Jurkat, Clone E6-1 (cell line): ENCODE data around the gene RHOT2.
"Not testable (repeated sequence)": the region's sequence is repeated elsewhere in the genome, so short reads cannot be mapped to it uniquely, and the experiment has no call there.

ENCODE experiments used
- DNase-seq: peaks from one replicate; pipeline ENCODE4 v3.0.0-alpha.2; 2011; ENCODE audit warnings: low read depth, low spot score
- H3K4me3 ChIP-seq: 2 replicates; pipeline ENCODE4 v1.5.1; 2011; ENCODE audit warnings: mild to moderate bottlenecking, low read length, control low read depth, moderate library complexity

RHOT2 gene

DNA sequence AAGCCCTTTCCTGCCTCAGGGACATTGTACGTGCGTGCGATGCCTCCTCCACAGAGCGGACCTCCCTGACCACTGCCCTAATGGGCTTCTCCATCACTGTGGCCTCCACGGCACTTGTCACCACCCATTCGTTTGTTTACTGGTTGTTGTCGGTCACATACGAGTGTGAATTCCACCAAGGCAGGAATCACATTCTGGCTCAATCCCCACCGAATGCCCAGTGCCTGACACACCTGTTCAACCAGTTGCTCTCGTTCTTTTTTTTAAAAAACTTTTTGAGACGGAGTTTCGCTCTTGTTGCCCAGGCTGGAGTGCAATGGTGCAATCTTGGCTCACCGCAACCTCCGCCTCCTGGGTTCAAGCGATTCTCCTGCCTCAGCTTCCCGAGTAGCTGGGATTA, 23.3 kb downstream of the RHOT2 start:
- not testable (repeated sequence) for DNase-seq, H3K4me3 ChIP-seq

DNA sequence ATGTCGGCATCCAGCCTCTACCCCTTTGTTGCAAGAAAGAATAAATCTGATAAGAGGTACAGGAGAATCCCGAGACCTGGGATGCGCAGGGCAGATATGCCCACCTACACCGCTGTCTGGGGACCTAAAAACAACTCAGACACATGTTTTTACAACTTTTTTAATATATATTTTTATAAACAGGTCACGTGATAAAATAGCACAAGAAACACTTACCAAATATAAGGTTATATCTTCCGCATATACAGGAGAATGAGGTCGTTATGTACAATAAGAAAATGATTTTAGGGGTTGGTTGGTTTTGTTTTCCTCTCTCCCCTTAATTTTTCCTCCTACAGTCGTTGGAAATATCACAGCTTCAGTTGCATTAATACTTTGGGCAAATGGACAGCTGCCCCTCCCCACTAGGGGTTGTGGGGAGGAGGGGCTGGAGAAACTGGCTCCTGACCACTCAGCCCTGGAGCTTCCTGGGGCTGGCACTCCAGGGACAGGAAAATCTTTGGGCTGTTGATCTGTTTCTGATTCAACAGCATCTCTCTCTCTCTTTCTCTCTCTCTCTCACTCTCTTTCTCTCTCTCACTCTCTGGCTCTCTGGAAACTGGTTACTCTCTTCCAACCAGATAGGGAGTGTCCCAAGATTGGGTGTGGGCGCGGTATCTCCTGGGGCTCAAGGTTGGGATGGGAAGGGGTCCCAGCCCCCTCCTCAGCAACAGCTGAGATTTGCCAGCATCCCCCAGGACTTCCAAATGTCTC, 24.6 kb downstream of the RHOT2 start:
- no peak for DNase-seq
- H3K4me3 ChIP-seq = no peak overlapping the region

DNA sequence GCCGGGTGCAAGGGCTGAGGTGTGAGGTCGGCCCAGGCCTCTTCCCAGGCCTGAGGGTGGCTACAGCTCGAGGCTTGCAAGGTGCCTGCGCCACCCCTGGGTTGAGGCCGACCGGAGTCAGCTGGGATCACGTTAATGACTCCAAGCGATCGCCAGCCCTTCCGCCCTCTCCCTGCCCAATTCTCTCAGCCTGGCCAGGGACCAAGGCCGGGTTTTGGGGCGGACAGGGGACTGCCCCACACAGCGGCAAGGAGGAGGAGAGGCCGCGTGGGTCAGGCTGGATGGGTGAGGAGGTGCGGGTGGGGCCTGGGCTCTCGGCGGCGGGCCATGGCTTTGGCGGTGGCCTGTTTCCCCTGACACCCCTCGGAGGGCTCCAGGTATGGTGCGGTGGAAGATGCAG, 25.4 kb downstream of the RHOT2 start:
- H3K4me3 ChIP-seq = no peak overlapping the region
- no peak for DNase-seq

DNA sequence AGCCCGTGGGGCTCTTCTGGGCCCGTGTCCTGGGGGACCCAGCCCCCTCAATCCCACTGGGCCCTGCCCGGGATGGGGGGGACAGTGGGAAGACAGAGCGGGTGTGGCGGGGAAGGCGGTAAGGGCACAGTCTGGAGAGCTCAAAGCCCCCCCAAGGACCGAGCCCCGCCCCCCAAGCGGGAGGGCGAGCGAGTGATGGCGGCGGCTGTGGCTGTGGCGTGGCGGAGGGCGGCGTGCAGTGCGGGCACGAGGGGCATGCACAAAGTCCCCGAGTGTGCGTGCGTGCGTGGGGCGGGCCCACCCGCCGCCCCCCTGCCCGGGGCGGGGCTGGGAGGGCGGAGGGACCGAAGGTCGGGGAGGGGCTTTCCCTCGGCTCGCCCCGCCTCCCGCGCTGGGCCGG, 25.8 kb downstream of the RHOT2 start:
- H3K4me3 ChIP-seq = no peak overlapping the region
- no peak for DNase-seq

DNA sequence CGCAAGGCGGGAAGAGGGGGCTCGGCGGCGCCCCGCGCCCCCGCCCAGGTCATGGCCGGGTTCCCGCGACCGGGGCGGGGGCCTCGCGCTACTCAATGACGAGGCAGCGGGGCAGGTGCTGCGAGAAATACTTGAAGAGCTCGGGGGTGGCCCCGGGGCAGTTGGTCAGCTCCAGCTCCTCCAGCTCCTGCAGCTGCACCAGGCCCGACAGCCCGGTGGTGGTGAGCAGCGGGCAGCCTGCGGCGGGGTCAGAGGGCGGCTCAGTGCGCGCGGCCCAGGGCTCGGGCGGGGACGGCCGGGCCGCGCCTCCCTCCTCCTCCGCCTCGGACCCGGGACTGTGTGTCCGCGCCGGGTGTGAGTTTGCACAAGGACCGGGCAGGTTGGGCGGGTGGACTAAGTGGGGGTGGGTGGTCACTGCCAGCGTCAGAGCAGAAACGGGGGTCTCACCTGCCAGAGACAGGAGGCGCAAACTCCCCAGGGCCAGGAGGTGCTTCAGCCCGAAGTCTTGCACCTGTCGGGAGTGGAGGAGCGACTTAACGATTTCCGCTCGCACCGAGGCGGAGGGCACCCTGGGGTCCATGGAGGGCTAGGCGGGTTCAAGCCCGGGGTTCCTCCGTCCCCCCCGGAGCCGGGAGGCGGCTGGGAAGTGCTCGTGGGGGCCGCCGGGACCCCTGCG, 26.4 kb downstream of the RHOT2 start:
- DNase-seq = no peak
- H3K4me3 ChIP-seq = peak overlapping the region; percentile 63

DNA sequence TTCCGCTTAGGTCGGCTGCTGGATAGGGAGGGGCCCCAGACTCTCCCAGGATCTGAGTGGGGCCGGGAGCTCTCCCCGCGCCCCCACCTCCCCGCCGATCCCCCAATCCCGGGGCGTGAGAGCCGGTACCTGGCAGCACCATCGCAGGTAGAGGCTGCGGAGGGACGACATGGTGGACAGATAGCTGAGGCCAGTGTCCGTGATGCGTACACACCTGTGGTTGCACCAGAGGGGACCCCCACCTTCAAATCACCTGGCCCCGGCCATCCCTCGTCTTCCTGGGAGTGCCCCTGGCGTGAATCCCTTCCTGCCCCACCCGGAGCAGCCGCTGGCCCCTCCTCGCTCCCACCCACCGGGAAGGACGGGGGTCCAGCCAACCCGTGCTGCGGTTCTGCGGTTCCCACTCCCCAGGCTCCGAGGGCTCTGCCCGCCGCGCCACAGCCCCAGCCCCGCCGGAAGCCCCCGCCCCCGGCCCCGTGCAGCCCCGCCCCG, 27.0 kb downstream of the RHOT2 start:
- DNase-seq = no peak
- peak overlapping the region; percentile 63 for H3K4me3 ChIP-seq

DNA sequence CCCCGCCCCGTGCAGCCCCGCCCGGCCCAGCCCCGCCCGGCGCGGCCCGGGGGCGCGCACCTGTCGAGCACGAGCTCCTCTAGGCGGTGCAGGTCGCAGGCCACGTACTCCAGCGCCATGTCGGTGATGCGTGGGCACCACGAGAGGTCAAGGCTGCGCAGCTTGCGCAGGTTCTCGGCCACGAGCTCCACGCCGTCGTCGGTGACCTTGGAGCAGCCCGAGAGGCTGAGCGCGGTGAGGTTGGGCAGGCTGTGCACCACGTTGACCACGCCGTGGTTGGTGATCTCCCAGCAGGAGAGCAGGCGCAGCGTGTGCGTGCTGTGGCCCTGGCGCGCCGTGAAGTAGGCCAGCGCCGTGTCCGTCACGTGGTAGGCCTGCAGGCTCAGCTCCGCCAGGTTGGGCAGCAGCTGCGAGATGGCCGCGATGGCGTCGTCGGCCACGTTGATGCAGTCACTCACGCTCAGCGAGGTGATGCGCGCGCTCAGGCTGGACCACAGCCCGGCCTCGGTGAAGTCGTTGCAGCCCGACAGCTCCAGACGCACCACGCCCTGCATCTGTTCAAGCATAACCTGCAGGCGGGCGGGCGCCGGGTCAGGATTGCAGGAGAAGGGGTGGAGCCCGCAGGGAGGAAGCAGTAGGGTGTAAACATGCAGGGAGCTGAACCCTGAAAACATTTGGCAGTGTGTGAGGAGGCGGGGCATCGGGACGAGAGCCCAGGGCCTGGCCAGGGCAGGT, 27.6 kb downstream of the RHOT2 start:
- H3K4me3 ChIP-seq = peak overlapping the region; percentile 63
- peak; percentile 28 for DNase-seq

DNA sequence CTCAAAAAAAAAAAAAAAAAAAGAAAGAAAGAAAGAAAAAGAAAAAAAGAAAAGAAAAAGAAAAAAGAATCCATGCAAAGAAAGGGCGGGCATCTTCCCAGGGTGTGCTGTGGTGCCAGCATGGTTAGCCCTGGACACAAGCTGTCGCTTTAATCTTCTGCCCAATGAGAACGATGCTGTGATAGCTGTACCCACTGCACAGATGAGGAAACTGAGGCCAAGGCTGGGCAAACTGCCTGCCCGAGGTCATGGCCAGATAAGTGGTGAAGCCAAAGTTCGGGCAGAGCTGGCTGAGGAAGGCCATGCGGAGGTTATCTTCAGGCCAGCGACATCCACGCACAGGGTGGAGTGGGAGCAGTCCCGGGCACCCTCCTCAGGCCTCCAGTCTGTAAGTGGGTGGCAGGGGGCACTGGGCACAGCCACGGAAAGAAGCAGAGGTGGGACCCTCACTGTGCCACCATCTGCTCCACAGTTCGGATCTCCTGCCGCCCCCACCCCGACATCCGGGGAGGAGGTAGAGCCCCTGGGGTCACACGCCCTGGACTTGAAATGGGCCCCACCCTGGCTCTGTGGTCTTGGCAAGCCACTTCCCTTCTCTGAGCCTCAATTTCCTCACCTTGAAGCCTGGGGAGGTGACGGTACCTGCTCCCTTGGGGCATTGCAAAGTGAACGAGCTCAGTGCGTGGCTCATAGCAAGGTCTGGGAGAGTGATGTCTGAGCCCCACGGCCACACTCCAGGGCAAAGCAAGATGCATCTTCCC, 31.2 kb downstream of the RHOT2 start:
- H3K4me3 ChIP-seq = no peak overlapping the region
- DNase-seq = no peak

DNA sequence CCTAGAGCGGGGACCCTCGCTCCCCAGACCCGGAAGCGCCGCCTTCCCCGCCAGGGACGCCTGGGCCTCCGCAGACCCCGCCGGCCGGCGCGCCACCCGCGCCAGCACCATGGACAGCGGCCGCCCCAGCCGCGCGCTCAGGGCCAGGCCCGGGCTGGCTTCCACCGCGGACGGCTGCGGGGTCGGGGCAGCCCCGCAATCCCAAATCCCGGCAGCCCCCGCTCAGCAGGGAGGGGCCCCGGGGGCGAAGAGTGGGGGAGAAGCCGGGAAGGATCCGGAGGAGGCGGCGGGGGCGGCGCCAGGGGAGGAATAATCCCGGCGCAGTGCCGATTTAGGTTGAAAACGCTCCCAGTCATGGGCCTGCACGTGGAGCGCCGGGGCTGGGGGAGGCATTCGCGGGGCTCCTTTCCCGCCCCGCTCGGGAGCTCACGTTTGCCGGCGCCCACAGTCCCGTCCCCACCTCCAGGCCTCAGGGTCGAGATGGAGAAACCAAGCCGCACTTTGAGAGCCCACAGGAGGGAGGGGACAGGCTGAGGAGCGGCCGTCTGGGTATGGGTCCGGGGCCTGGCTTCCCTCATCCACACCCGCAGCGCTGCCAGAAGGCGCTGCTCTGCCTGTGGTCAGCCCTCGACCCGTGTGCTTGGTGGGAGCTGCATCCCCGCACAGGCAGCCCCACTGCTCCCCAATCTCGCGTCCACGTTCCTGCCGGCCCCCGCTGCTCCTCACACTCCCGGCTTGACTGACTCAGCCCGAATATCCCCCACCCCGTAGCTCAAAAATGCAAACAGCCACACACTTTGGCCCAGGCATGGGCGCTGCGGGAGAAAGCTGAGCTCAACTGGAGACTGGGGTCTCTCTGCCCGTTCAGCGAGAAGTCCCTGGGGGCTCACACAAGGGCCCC, 33.0 kb downstream of the RHOT2 start:
- no peak for DNase-seq
- no peak overlapping the region for H3K4me3 ChIP-seq

DNA sequence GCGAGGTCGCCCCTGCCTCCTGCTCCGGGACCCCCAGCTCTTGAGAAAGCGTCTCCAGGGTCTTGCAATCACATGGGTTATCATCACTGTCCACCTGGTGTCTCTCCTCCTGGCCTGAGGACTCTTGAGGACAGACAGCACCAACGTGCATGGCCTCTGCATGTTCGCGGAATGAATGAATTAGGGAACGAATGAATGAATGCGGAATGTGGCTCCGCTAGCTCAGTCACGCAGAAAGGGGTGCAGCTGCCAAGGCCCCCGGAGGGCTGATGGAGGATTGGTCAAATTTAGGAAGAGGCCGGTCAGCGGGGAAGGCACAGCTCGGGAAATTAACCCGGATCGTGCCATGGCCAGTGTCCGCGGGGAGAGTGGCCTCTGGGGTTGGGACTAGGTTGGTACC, 34.4 kb downstream of the RHOT2 start:
- H3K4me3 ChIP-seq = no peak overlapping the region
- no peak for DNase-seq

DNA sequence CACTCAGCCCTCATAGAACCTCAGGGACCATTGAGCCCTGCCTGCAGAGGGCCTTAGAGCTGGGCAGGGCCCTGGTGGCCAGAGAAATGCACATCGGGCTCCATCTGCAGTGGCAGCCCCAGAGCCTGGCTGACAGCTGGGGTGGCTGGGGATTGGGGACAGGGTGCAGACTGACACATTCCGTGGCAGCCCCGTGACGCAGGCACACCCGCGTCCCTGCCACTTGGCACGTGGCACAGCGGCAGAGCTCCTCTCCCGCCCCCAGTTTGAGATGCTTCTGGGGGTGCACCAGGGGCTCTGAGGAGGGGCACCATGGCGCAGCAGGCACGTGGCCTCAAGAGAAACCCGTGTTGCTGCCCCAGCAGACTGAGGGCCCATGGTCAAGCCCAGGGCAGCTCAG, 35.5 kb downstream of the RHOT2 start:
- H3K4me3 ChIP-seq = no peak overlapping the region
- no peak for DNase-seq

DNA sequence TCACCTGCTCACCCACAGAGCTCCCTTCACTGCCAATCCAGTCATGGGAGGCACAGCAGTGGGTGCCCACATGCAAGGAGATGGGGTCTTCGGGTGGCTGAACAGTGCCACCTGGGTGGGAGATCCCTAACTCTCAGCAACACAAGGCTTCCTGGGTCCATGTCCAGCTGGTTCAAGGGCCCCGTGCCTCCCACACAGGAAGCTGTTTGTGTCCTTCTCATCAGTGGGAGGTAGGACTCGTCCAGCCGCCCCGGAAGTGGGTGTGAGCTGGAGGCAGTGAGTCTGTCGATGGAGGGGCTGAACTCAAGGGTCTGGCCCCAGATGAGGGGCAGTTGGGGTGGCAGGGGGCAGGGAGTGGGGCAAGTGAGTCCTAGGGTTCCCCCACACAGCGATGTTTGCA, 36.1 kb downstream of the RHOT2 start:
- no peak for DNase-seq
- H3K4me3 ChIP-seq = no peak overlapping the region

DNA sequence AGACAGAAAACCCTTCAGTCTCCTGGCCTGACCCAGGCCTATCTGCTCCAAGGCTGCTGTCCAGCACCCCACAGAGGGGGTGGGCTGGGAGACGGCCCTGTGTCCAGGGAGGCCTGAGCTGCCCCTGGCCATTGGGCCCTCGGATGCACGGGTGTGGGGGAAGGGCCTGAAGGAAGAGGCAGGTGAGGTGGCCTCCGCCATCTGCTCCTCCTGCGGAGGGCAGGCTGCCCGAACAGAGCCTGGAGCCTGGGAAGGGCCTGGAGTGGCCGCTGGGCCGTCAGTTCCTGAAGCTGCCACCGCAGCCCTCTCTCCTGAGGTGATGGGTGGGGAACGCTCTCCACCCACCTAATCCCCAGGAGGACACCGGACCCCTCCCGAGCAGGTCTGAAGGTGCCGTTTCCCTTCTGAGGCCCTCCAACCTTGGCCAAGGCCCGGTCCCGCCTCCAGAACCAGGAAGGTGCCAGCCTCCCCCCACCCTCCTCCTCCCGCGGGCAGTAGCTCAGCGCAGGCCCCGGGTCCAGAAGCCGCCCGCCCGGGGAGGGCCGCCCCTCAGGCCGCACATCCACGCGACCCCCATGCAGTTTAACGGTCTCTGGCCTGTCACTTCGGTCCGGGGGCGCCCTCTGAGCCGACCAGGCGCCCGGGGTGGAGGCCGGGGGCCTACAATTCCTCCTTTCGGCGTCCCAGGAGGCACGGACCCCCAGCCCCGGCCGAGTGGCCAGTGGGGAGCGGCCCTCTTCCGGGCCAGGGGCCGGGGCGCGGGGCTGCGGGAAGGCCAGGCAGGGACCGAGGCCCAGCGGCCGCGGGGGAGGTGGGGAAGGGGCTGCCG, 36.8 kb downstream of the RHOT2 start:
- DNase-seq = no peak

DNA sequence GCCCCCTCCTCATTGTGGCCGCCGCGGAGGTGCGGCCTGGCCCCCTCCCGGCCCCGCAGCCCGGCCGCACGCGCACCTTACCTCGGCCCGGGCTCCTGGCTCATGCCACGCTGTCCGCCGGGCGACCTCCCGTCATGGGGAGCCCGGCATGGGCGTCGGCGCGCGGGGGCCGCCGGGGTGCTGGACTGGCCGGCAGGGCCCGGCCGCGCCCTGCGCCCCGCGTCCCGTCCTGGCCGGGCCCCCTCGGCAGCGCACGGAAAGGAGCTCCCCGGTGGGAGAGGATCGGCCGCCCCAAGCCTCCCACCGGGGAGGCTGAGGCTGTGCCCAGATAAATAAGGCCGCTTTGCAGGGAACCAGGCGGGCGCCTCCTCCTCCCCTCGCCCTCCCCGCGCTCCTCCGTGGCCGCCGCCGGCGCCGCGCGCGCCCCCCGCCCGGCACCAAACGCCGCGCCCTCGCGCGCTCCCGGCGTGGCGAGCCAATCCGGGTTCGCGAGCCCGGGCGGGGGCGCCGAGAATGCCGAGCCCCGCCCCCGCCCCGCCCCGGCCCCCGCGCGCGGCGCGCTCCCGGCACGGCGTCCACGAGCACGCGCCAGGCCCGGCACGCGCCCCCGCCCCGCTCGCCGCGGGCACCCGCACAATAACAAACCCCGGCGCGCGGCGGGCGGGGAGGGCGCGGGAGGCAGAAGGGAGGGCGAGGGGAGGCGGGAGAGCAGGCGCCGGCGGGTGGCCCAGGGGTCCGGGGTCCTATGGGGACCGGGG, 37.7 kb downstream of the RHOT2 start, which contains the start of gene FBXL16:
Gene FBXL16, minus strand, starts transcription at position 371 of the 758 bp plus-strand sequence. CDS start 8,396 bp downstream, outside the sequence.
- DNase-seq = no peak
- no peak within 1 kb of the TSS for H3K4me3 ChIP-seq

More for the DNA sequence above, 36.8 kb downstream of the RHOT2 start:
- no peak overlapping the region for H3K4me3 ChIP-seq

DNA sequence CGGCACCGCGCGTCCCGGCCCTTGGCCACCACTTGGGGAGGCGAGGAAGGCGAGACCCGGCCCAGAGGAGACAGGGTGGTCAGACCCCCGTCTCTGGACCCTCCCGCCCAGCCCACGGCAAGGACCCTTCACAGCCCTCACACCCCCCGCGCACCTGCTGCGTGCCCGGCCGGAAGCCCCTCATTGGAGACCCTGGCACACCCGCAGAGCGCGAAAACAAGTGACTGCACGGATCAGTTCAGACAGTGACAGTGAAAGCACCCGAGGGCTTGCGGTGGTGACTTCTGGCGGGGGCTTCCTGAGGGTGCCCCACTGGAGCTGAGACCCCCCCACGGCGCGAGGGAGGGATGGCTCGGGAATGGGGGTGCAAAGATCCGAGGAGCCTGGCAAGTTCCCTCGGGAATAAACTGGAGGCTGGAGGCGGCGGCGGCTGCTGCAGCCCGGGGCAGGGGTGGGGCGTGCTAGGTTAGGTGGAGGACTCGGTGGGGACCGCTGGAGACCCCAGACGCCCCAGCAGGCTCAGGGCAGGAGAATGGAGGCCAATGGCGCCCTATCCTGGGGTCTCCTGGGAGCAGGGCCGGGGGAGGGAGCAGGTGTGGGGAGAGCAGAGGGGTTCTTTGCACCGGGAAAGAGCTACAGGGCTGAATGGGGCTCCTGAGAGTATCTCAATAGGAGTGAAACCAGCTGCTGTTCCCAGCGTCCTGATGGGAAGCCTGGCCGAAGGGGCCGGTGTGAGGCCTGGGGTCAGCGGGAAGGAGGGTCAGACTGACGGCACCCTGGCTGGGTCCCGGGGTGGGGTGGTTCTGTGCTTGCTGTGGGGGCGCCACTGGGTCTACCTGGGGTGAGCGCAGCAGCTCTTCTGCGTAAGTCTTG, 38.5 kb downstream of the RHOT2 start:
- no peak overlapping the region for H3K4me3 ChIP-seq
- DNase-seq = no peak

DNA sequence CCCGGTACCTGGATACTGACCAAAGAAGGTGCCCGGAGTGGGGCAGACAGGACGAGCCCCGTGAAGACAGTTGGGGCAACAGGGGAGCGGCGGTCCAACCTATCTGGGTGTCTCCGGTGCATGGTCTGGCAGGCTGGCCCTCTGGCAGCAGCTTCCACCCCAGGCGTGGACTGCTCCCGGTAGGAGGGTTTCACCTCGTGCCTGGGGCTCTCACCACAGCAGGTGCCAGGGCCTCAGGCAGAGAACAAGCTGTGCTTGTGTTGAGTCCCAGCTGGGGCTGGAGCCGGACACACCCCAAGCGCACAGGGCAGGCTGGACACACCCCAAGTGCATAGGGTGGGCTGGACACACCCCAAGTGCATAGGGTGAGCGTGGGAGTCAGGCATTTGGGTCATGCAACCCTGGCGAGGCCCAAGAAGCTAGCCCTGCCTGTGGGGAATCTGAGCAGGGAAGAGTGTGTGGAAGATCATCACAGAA, 39.2 kb downstream of the RHOT2 start:
- no peak for DNase-seq
- no peak overlapping the region for H3K4me3 ChIP-seq
